Esophagus mucosa (tissue), 1 donor: ENCODE measurements around the gene ACTR3C. TPM values are rescaled to one million over a fixed set of nuclear protein-coding genes. Genes with fewer than 3 reads are reported as not detected.
A peak's percentile ranks its signal among the peaks of the same experiment; 100 is the strongest.
"Not testable (repeated sequence)": the region's sequence is repeated elsewhere in the genome, so short reads cannot be mapped to it uniquely, and the experiment has no call there.

Experiments used
- ATAC-seq: fragments of 200-7000 bp; cut with Tn5 transposase; one replicate; pipeline ENCODE4 v1.9.1; 2020
- total RNA-seq: library from RNA; stranded (reverse); gene quantifications from one replicate; pipeline ENCODE4 v1.2.4, GENCODE V29; 2023
- donor health status: DM: yes; HTN: yes; CAD: no.

ACTR3C gene
- total RNA-seq, 1 donor from 2014 or later: 6.1 TPM

GRCh38 chr7:150335108-150335773 lies 11.9 kb upstream of the ACTR3C start:
- ATAC-seq: no peak

GRCh38 chr7:150334108-150334507 lies 10.8 kb upstream of the ACTR3C start:
- no peak for ATAC-seq

- no peak for ATAC-seq
These were observed 10.3 kb upstream of the ACTR3C start for GRCh38 chr7:150333659-150334058.

GRCh38 chr7:150332852-150333635 lies 9.7 kb upstream of the ACTR3C start:
- peak; percentile 22 for ATAC-seq

GRCh38 chr7:150330211-150330885 lies 7.0 kb upstream of the ACTR3C start:
- ATAC-seq: no peak

- ATAC-seq: no peak
These were observed 6.2 kb upstream of the ACTR3C start for GRCh38 chr7:150329331-150330120.

- ATAC-seq: no peak
These were observed 4.0 kb upstream of the ACTR3C start for GRCh38 chr7:150327308-150327707.

- ATAC-seq: no peak
These were observed 3.4 kb upstream of the ACTR3C start for GRCh38 chr7:150326657-150327268.

- ATAC-seq: no peak
These were observed 2.6 kb upstream of the ACTR3C start for GRCh38 chr7:150325901-150326300.

GRCh38 chr7:150325110-150325611 lies 1.8 kb upstream of the ACTR3C start:
- no peak for ATAC-seq

GRCh38 chr7:150324373-150324961 lies 1.1 kb upstream of the ACTR3C start:
- peak; percentile 53 for ATAC-seq

- ATAC-seq: no peak
These were observed 482 bp upstream of the ACTR3C start for GRCh38 chr7:150323682-150324372.

GRCh38 chr7:150322114-150322832 lies 1.1 kb downstream of the ACTR3C start:
- peak; percentile 6 for ATAC-seq

- ATAC-seq: no peak
These were observed 1.6 kb downstream of the ACTR3C start for GRCh38 chr7:150321788-150322113.

- no peak for ATAC-seq
These were observed 5.4 kb downstream of the ACTR3C start for GRCh38 chr7:150317748-150318444.

- ATAC-seq: not testable (repeated sequence)
These were observed 6.4 kb downstream of the ACTR3C start for GRCh38 chr7:150316987-150317386.

GRCh38 chr7:150314639-150315239 lies 8.6 kb downstream of the ACTR3C start:
- no peak for ATAC-seq

GRCh38 chr7:150313870-150314269 lies 9.5 kb downstream of the ACTR3C start:
- no peak for ATAC-seq

GRCh38 chr7:150313367-150313809 lies 10.0 kb downstream of the ACTR3C start:
- no peak for ATAC-seq
